GM12892 (cell line): ENCODE data around the gene VLDLR.

Experiments used
- POLR2A ChIP-seq: IDR thresholded peaks from 2 replicates; pipeline ENCODE4 v1.6.1; 2011; ENCODE audit warnings: low read depth, low read length, control low read depth
- POLR2AphosphoS5 ChIP-seq: IDR thresholded peaks from 2 replicates; pipeline ENCODE4 v1.6.1; 2011; ENCODE audit warnings: low read depth, low read length, control low read depth

DNA sequence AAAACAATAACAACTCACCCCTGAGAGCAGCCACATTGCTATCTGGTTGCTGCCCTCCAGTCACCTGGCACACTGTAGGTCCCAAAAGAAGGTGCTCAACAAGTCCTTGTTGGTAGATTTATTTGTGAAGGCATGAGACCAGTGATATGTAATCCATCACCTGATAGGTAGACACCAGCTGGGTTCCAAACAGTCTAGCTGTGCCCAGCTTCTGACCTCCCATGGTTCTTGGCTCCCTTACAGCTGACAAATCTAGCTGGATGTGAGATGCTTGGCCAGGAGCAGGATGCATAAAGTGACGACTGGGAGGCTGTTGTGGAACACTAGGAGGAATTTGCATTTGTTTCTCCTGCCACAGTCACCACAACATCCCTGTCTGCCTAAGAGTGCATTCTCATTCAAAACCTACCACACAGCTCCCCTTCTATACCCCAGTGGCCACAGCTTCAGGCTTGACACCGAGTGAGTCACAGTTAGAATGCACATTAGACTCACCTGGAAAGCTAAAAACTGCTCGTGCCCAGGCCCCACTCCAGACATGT, 7.8 kb upstream of the VLDLR start:
- TF ChIP-seq POLR2A (no peak), POLR2AphosphoS5 (no peak)
